ENCODE data around the gene FAM135A. TPM values are rescaled to one million over a fixed set of nuclear protein-coding genes. Genes with fewer than 3 reads are reported as not detected.

FAM135A gene
- total RNA-seq, 1 experiment from 2014 or later = 15.2 TPM

Other genes with a start within 250 kb of the FAM135A start
- not detected in 2 replicates for gene COL9A1, start 110.4 kb upstream of the FAM135A start, total RNA-seq (2014; rRNA removed; shearing (Covaris generic))
- 15.6 and 31.1 TPM in 2 replicates for gene SDHAF4, start 153.4 kb downstream of the FAM135A start, total RNA-seq (2014; rRNA removed; shearing (Covaris generic))